HepG2 (cell line): ENCODE measurements around the gene TPH1.

Experiments used
- EP300 ChIP-seq, 3 experiments: sonication (generic) in 1 of 3; formaldehyde crosslinking in 1 of 3; IDR thresholded peaks; 2 replicates each; pipeline versions ENCODE4 v1.5.1 to v1.6.1; 2011 to 2020; ENCODE audit warnings: low read depth in 2 of 3, low read length in 2 of 3, borderline replicate concordance in 1 of 3, improper control_type of control experiment in 1 of 3, mild to moderate bottlenecking in 1 of 3, missing genetic modification reagents in 1 of 3, moderate library complexity in 1 of 3
- NCOA5 ChIP-seq: sonication (generic); formaldehyde crosslinking; IDR thresholded peaks from 2 replicates; pipeline ENCODE4 v1.4.0; 2020; ENCODE audit warnings: missing genetic modification reagents
- ZSCAN30 ChIP-seq: sonication (generic); formaldehyde crosslinking; IDR thresholded peaks from 2 replicates; pipeline ENCODE4 v1.5.0; 2020; ENCODE audit warnings: mild to moderate bottlenecking, missing genetic modification reagents

DNA sequence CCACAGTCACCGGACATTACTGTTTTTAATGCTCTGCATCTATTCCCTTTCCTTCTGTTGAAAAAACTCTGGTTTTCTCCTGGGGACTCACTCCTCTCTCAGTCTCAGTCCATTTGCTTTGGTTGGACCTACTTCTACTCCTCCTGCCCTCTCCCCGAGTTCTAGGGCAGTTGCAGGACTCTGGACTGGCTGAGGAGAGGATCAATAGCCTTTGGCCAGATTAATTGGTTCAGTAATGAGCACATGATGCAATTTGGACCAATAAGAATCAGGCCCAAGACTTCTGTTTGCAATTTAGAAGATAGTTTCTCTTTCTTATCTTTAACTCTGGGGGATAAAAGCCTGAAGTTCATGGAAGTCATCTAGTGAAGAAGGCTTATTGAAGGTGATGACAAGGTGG, 15.3 kb upstream of the TPH1 start:
- TF ChIP-seq NCOA5 (CRISPR knock-in tag) (no peak), EP300 (IDR thresholded peaks at IDR 0.05; ENCODE audit: low read depth in 2 of 2, low read length in 2 of 2) (no peak), EP300 (CRISPR knock-in tag; IDR thresholded peaks at IDR 0.05; ENCODE audit: borderline replicate concordance) (no peak), ZSCAN30 (CRISPR knock-in tag) (no peak)
